ENCODE results near the gene MEI1. TPM values are rescaled to one million over a fixed set of nuclear protein-coding genes. Genes with fewer than 3 reads are reported as not detected.

MEI1 gene
- total RNA-seq, 2 experiments from 2014 or later = 54.6 to 60.0 TPM

- POLR2A ChIA-PET = no interaction called here
- CTCF ChIA-PET = interaction anchor here (1.1 to 1.7 kb wide), 2 partner anchors 11 to 61 kb away, joined by 3 to 6 read pairs; no protein-coding TSS in a partner anchor
- Mint-ChIP-seq H3K4me3 (no peak overlapping the region), H3K9me3 (no peaks in the 10 kb centered on the region), H3K27ac (no peak overlapping the region), H3K36me3 (ENCODE audit: low read depth) (no peaks in the 10 kb centered on the region), H3K27me3 (no peaks in the 10 kb centered on the region), H3K4me1 (no peaks in the 10 kb centered on the region)
- no peak for DNase-seq
These were observed 58.9 kb downstream of the MEI1 start for GRCh38 chr22:41758231-41758630.

GRCh38 chr22:41762980-41763779 lies 63.9 kb downstream of the MEI1 start:
- H3K36me3 Mint-ChIP-seq (ENCODE audit: low read depth) = no peaks in the 10 kb centered on the region
- POLR2A ChIA-PET = no interaction called here
- H3K9me3 Mint-ChIP-seq = no peaks in the 10 kb centered on the region
- H3K27ac Mint-ChIP-seq = no peak overlapping the region
- H3K27me3 Mint-ChIP-seq = no peaks in the 10 kb centered on the region
- CTCF ChIA-PET = interaction anchor here (0.5 to 1.3 kb wide), 2 partner anchors 17 to 260 kb away, joined by 3 read pairs; no protein-coding TSS in a partner anchor
- no peaks in the 10 kb centered on the region for H3K4me1 Mint-ChIP-seq
- H3K4me3 Mint-ChIP-seq = no peak overlapping the region
- DNase-seq = peak; percentile 12

GRCh38 chr22:41766476-41766875 lies 67.2 kb downstream of the MEI1 start:
- Mint-ChIP-seq H3K9me3 (no peaks in the 10 kb centered on the region), H3K27me3 (no peaks in the 10 kb centered on the region), H3K36me3 (ENCODE audit: low read depth) (no peaks in the 10 kb centered on the region), H3K4me1 (no peaks in the 10 kb centered on the region), H3K27ac (no peak overlapping the region), H3K4me3 (no peak overlapping the region)
- ChIA-PET POLR2A (no interaction called here), CTCF (interaction anchor here (0.6 to 2.6 kb wide), 2 partner anchors 10 to 118 kb away, joined by 3 to 13 read pairs; no protein-coding TSS in a partner anchor)
- DNase-seq = no peak

- H3K9me3 Mint-ChIP-seq = no peaks in the 10 kb centered on the region
- H3K4me3 Mint-ChIP-seq = no peak overlapping the region
- ChIA-PET POLR2A (no interaction called here), CTCF (interaction anchor here (0.9 to 2.6 kb wide), 4 partner anchors 8 to 22 kb away, joined by 3 to 13 read pairs (median 6); no protein-coding TSS in a partner anchor)
- no peaks in the 10 kb centered on the region for H3K36me3 Mint-ChIP-seq (ENCODE audit: low read depth)
- no peaks in the 10 kb centered on the region for H3K27me3 Mint-ChIP-seq
- DNase-seq = no peak
- no peak overlapping the region for H3K27ac Mint-ChIP-seq
- no peaks in the 10 kb centered on the region for H3K4me1 Mint-ChIP-seq
These were observed 69.1 kb downstream of the MEI1 start for GRCh38 chr22:41768430-41768829.

- no peak for DNase-seq
- H3K4me1 Mint-ChIP-seq = no peaks in the 10 kb centered on the region
- no peak overlapping the region for H3K27ac Mint-ChIP-seq
- CTCF ChIA-PET = interaction anchor here (1.0 to 2.2 kb wide), 3 partner anchors 9 to 176 kb away, joined by 3 to 10 read pairs (median 3); partner anchors contain the start of gene CENPM
- POLR2A ChIA-PET = no interaction called here
- no peaks in the 10 kb centered on the region for H3K27me3 Mint-ChIP-seq
- H3K9me3 Mint-ChIP-seq = no peaks in the 10 kb centered on the region
- no peaks in the 10 kb centered on the region for H3K36me3 Mint-ChIP-seq (ENCODE audit: low read depth)
- H3K4me3 Mint-ChIP-seq = no peak overlapping the region
These were observed 71.6 kb downstream of the MEI1 start for GRCh38 chr22:41770715-41771468.

GRCh38 chr22:41772198-41772597 lies 72.9 kb downstream of the MEI1 start:
- CTCF ChIA-PET = interaction anchor here (1.1 kb wide), 2 partner anchors 9 to 10 kb away, joined by 3 to 4 read pairs; no protein-coding TSS in a partner anchor
- DNase-seq = no peak
- POLR2A ChIA-PET = no interaction called here
- no peaks in the 10 kb centered on the region for H3K4me1 Mint-ChIP-seq
- H3K4me3 Mint-ChIP-seq = no peak overlapping the region
- H3K9me3 Mint-ChIP-seq = no peaks in the 10 kb centered on the region
- no peaks in the 10 kb centered on the region for H3K36me3 Mint-ChIP-seq (ENCODE audit: low read depth)
- no peaks in the 10 kb centered on the region for H3K27me3 Mint-ChIP-seq
- no peak overlapping the region for H3K27ac Mint-ChIP-seq

GRCh38 chr22:41772645-41773044 lies 73.3 kb downstream of the MEI1 start:
- CTCF ChIA-PET = interaction anchor here (1.1 to 1.6 kb wide), 4 partner anchors 8 to 14 kb away, joined by 3 to 4 read pairs (median 4); no protein-coding TSS in a partner anchor
- POLR2A ChIA-PET = no interaction called here
- H3K36me3 Mint-ChIP-seq (ENCODE audit: low read depth) = no peaks in the 10 kb centered on the region
- H3K27me3 Mint-ChIP-seq = no peaks in the 10 kb centered on the region
- H3K4me1 Mint-ChIP-seq = peaks cover under 1% of the 10 kb centered on the region
- no peak overlapping the region for H3K27ac Mint-ChIP-seq
- H3K4me3 Mint-ChIP-seq = no peak overlapping the region
- no peak for DNase-seq
- no peaks in the 10 kb centered on the region for H3K9me3 Mint-ChIP-seq

GRCh38 chr22:41775338-41775737 lies 76.0 kb downstream of the MEI1 start:
- no peak overlapping the region for H3K27ac Mint-ChIP-seq
- no peaks in the 10 kb centered on the region for H3K27me3 Mint-ChIP-seq
- H3K4me3 Mint-ChIP-seq = no peak overlapping the region
- ChIA-PET CTCF (interaction anchor here (1.3 to 2.9 kb wide), 3 partner anchors 8 to 25 kb away, joined by 3 to 13 read pairs (median 5); partner anchors contain the start of gene CCDC134), POLR2A (no interaction called here)
- no peak for DNase-seq
- no peaks in the 10 kb centered on the region for H3K9me3 Mint-ChIP-seq
- peaks cover 18% of the 10 kb centered on the region for H3K4me1 Mint-ChIP-seq
- no peaks in the 10 kb centered on the region for H3K36me3 Mint-ChIP-seq (ENCODE audit: low read depth)

- no peaks in the 10 kb centered on the region for H3K36me3 Mint-ChIP-seq (ENCODE audit: low read depth)
- no peaks in the 10 kb centered on the region for H3K27me3 Mint-ChIP-seq
- no peaks in the 10 kb centered on the region for H3K9me3 Mint-ChIP-seq
- no peak overlapping the region for H3K27ac Mint-ChIP-seq
- CTCF ChIA-PET = interaction anchor here (2.9 kb wide), 1 partner anchor 9 kb away, joined by 13 read pairs; no protein-coding TSS in a partner anchor
- POLR2A ChIA-PET = no interaction called here
- H3K4me3 Mint-ChIP-seq = no peak overlapping the region
- peaks cover 24% of the 10 kb centered on the region for H3K4me1 Mint-ChIP-seq
- no peak for DNase-seq
These were observed 76.7 kb downstream of the MEI1 start for GRCh38 chr22:41775976-41776375.

GRCh38 chr22:41776381-41776780 lies 77.1 kb downstream of the MEI1 start:
- Mint-ChIP-seq H3K4me3 (no peak overlapping the region), H3K27me3 (no peaks in the 10 kb centered on the region), H3K36me3 (ENCODE audit: low read depth) (no peaks in the 10 kb centered on the region), H3K27ac (no peak overlapping the region), H3K9me3 (no peaks in the 10 kb centered on the region), H3K4me1 (peaks cover 26% of the 10 kb centered on the region)
- CTCF ChIA-PET = interaction anchor here (1.0 to 2.9 kb wide), 3 partner anchors 9 to 25 kb away, joined by 3 to 13 read pairs (median 3); no protein-coding TSS in a partner anchor
- POLR2A ChIA-PET = no interaction called here
- no peak for DNase-seq

- Mint-ChIP-seq H3K4me1 (peaks cover 38% of the 10 kb centered on the region), H3K4me3 (no peak overlapping the region), H3K27ac (peak overlapping the region; percentile 7), H3K27me3 (no peaks in the 10 kb centered on the region), H3K36me3 (ENCODE audit: low read depth) (peaks cover 4% of the 10 kb centered on the region), H3K9me3 (no peaks in the 10 kb centered on the region)
- ChIA-PET POLR2A (no interaction called here), CTCF (interaction anchor here (0.6 to 6.1 kb wide), 4 partner anchors 11 to 47 kb away, joined by 3 to 38 read pairs (median 8); partner anchors contain the start of gene CCDC134)
- no peak for DNase-seq
These were observed 78.6 kb downstream of the MEI1 start for GRCh38 chr22:41777749-41778425.

- no peaks in the 10 kb centered on the region for H3K9me3 Mint-ChIP-seq
- no peak for DNase-seq
- CTCF ChIA-PET = interaction anchor here (1.1 to 6.1 kb wide), 13 partner anchors 7 to 203 kb away, joined by 3 to 38 read pairs (median 5); partner anchors contain the start of gene CCDC134
- POLR2A ChIA-PET = interaction anchor here (4.1 kb wide), 1 partner anchor 20 kb away, joined by 39 read pairs; the partner anchor contains the start of gene CCDC134
- H3K4me1 Mint-ChIP-seq = peaks cover 46% of the 10 kb centered on the region
- peak overlapping the region; percentile 97 for H3K27ac Mint-ChIP-seq
- H3K27me3 Mint-ChIP-seq = no peaks in the 10 kb centered on the region
- peak overlapping the region; percentile 12 for H3K4me3 Mint-ChIP-seq
- H3K36me3 Mint-ChIP-seq (ENCODE audit: low read depth) = peaks cover 9% of the 10 kb centered on the region
These were observed 80.7 kb downstream of the MEI1 start for GRCh38 chr22:41779929-41780505.
